Stimulated activated CD4-positive, alpha-beta T cell treated with anti-CD3 and anti-CD28 coated beads, Interleukin-15, amount 100 ng/mL, for 1 hour (primary cell): ENCODE results near the gene NUP205.
A peak's percentile ranks its signal among the peaks of the same experiment; 100 is the strongest.

Source experiments
- DNase-seq, 2 donors: peaks; one replicate each; pipeline ENCODE4 v3.0.0-alpha.2; 2020; ENCODE audit warnings: low read depth in 1 of 2, low spot score in 1 of 2

NUP205 gene

GRCh38 chr7:135557455-135558336 is at the start of gene NUP205:
TSS of gene NUP205 (plus strand) at chr7:135557917. CDS start at chr7:135557945, 28 bp downstream.
- DNase-seq: peak; percentile 63 to 65

DNA sequence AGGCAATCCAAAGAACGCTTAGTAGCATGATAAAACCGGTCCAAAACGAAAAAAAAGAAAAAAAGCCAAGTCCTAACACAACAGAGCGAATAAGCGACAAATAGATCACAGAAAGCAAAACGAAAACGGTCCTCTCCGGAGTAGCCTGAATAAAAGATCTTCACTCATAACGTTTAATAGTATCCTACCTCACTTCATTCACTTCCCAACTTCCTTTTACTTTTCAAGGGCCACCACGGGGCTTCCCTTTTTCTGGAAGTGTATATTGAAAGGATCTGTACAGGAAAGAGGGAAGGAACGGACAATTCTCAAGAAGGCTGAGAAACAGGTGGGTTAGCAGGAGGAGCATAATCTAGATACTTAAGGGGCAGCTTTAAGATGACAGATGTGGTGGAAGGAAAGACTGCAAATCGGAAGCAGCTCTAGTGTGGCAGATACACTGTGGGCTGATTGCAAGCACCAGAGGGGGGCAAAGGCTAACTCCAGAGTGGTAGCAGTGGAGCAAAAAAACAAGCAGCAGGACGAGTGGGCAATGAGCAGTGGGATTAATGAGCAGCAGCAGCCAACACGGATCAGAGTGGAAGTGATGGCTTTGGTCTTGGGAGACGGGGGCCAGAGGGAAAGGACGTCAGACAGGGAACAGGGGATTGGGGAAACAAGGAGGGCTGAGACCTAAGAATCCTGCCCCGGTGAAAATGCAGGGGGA is 48.7 kb upstream of the NUP205 start:
- no peak for DNase-seq

DNA sequence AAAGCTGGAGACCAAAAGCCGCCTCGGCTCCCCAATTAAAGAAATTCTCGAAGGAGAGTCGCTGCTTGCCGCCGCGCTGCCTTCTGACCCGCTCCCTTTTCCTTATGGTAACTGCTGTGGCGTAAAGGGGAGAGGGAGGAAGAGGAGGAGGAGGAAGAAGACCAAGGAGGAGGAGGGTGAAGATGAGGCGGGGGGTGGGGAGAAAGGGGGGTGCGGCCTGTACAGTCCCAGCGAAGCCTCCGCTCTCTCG is 48.2 kb upstream of the NUP205 start:
- no peak for DNase-seq

GRCh38 chr7:135509839-135510591 is 47.7 kb upstream of the NUP205 start, which contains the start of gene CNOT4:
TSS of gene CNOT4 (minus strand) at chr7:135510102. CDS start at chr7:135438331, 71,771 bp downstream.
- peak; percentile 95 to 97 for DNase-seq

DNA sequence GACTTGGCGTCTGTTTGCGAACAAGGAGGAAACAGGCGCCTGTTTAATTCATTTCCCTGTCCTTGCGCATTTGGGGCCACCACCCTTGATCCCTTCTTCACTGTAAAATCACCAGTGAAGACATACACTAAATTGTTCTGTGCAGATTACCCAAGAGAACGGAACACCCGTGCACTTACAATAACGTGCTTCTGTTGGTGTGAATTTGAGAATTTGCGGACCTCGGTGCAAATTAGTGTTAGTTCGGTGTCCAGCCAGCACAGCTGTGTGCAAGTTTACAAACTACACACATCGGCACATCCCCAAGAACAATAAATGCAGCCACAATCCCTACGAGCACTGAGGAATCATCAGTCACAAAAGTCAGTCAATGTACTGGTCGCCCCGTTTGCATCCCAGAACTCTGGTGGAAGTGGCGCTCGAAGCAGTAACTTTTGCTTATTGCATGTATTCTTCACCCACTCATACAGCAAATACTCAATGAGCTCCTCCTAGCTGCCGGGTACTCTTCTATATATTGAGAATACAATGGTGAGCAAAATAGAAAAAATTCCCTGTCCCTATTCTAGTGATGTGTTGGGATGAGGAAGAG is 47.0 kb upstream of the NUP205 start:
- DNase-seq: no peak

- DNase-seq: no peak
Measured at GRCh38 chr7:135512135-135512887, 45.4 kb upstream of the NUP205 start.

GRCh38 chr7:135514856-135515255 is 42.9 kb upstream of the NUP205 start:
- DNase-seq: no peak

DNA sequence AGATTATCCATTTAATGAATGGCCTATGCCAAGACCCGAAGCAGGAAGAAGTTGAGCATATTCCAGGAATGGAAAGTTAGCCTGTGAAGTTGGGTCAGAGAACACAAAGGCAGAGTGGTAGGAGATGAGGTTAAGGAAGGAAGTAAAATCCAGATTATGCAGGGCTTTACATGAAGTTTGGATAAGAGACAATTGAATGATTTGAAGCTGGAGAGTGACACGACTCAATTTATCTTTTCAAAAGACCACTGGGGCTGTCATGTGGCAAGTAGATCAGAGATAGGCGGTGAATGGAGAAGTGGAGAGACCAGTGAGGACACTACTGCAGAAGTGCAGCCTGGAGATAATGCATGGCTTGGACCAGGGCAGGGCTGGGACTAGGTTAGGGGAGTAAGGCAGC is 40.7 kb upstream of the NUP205 start:
- no peak for DNase-seq

DNA sequence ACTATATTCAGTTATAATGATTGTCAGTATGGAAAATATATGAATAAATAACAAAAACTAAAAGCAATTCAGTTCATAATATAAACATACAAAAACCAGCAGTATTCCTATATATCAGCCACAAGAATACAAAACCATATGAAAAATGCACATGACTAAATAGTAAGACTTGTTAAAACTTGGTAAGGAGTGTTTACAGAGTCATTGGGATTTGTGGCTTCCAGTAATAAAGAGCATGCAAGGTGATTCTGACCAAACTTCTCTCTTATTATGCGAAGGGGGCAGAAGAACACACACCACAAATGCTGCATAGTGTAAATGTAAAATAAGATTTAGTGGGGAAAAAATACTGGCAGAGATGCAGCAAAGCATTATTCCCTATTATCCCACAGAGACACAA is 39.0 kb upstream of the NUP205 start:
- DNase-seq: no peak

DNA sequence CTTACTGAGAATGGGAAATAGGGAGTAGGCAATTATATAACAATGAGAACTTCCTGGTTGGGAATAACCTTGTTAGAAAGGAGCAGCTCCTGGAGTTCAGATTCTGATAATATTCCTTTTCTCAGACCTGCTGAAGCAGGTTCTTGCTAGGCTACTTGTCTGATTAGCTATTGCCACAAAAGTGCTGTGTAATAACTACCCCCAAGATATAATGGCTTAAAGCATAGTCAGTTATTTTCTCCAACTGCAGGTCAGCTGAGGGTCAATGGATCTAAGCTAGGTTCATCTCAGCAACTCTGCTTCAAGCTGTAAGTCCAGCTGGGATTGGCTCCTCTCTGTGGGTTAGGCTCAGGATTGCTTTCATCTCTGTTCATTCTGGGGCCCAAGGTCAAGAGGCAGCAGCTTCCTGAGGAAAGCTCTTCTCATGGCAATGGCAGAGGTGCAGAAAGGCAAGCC is 38.5 kb upstream of the NUP205 start:
- no peak for DNase-seq

- DNase-seq: no peak
Measured at GRCh38 chr7:135519871-135520270, 37.8 kb upstream of the NUP205 start.

DNA sequence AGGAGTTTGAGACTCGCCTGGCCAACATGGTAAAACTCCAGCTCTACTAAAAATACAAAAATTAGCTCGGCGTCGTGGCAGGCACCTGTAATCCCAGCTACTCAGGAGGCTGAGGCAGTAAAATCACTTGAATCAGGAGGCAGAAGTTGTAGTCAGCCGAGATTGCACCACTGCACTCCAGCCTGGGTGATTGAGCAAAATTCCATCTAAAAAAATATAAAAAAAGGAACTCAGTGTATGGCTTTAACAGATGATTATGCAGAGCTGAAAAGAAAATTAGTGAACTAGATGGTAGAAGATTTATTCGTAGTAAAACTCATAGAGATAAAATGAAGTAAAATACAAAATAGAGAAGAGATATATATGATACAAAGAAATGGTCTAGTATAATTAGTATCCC is 35.2 kb upstream of the NUP205 start:
- no peak for DNase-seq

- no peak for DNase-seq
Measured at GRCh38 chr7:135523146-135523545, 34.6 kb upstream of the NUP205 start.

DNA sequence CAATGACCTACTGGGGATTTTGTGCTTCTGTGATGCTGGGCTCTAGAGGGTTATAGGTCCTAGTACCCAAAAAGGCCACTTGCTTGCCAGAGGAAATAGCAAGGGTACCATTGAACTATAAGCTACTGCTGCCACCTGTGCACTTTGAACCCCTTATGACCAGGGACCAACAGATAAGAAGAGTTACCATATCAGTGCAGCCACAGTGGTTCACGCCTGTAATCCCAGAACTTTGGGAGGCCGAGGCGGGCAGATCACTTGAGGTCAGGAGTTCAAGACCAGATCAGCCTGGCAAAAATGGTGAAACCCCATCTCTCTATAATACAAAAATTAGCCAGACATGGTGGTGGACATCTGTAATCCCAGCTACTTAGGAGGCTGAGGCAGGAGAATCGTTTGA is 32.3 kb upstream of the NUP205 start:
- DNase-seq: no peak

DNA sequence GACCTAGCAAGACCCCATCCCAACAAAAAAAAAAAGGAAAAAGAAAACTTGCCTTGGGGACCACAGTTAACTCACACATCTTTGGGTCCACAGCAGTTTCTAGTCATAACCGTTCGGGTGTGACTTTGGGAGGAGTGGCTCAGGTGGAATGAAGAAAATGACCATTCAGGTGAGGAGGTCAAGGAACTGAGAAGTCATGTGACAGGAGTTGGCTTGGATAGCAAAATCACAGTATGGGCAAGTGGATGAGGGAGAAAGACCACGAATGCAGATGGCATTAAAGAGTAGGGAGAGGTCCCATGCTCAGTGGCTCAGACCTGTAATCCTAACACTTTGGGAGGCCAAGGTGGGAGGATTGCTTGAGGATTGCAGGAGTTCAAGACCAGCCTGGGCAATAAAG is 30.7 kb upstream of the NUP205 start:
- no peak for DNase-seq

- no peak for DNase-seq
Measured at GRCh38 chr7:135536150-135536549, 21.6 kb upstream of the NUP205 start.

- DNase-seq: no peak
Measured at GRCh38 chr7:135537453-135537852, 20.3 kb upstream of the NUP205 start.

- DNase-seq: no peak
Measured at GRCh38 chr7:135537905-135538304, 19.8 kb upstream of the NUP205 start.

DNA sequence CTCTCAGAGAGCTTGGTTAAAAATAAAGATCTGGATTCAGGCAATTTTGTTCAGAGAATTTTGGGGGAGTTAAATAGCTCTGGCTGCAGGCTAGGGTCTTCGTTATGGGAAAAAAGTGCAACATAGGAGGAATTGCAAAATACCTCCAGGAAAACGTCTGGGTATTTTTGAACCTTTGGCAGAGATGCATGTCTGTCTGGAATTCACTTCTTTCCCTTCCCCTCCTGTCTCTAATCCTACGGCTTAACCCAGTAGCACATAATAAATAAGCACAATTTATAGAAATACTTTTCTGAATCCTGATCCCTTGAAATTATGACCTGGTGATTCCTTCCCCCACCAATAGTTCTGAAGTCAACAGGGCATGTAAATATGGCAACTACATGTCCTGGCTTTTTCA is 19.3 kb upstream of the NUP205 start:
- no peak for DNase-seq

DNA sequence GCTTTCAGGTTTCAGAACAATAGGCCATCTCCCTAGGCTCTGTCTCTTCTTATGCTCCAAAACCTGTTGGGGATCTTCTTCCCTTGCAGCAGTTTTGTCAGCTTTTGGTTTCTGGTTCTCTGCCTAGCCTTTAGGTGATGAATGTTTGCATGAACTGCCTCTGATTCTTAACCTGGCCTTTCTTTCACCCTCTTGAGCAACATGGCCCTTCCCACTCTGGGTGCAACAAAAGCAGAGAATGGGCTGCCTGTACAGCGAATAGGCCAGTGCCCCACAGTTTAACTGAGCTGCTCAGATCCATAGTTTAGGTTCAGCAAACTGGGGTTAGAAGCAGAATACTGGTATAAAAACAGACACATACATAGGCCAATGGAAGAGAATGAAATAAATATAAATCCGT is 18.1 kb upstream of the NUP205 start:
- no peak for DNase-seq

DNA sequence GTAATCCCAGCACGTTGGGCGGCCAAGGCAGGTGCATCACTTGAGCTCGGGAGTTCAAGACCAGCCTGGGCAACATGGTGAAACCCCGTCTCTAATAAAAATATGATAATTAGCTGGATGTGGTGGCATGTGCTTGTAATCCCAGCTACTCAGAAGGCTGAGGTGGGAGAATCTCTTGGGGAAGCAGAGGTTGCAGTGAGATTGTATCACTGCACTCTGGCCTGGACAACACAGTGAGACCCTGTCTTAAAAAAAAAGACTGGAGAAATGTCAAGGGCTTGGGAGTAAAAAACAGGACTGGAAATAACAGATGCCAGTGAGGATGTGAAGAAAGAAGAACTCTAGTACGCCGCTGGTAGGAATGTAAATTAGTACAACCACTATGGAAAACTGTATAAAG is 16.7 kb upstream of the NUP205 start:
- no peak for DNase-seq
